T-helper 2 cell treated with Interferon-gamma antibody and Interleukin-4, amounts not matched to agents 5 μg/mL and 100 μg/mL, for 36 hours (primary cell): ENCODE results near the gene PRSS16.

Experiments used
- DNase-seq: peaks from one replicate; pipeline ENCODE4 v3.0.0; 2021; ENCODE audit warnings: low spot score
- H3K27ac Mint-ChIP-seq: one replicate; pipeline ENCODE4 v1.8.0; 2021; ENCODE audit warnings: mild to moderate bottlenecking, mixed read lengths
- H3K27me3 Mint-ChIP-seq: one replicate; pipeline ENCODE4 v1.8.0; 2021; ENCODE audit warnings: low read depth, mixed read lengths
- H3K36me3 Mint-ChIP-seq: one replicate; pipeline ENCODE4 v1.8.0; 2021; ENCODE audit warnings: low read depth, mixed read lengths
- H3K4me1 Mint-ChIP-seq: one replicate; pipeline ENCODE4 v1.8.0; 2021; ENCODE audit warnings: low read depth, mixed read lengths
- H3K4me3 Mint-ChIP-seq: one replicate; pipeline ENCODE4 v1.8.0; 2022; ENCODE audit warnings: mild to moderate bottlenecking, moderate library complexity, mixed read lengths
- H3K9me3 Mint-ChIP-seq: one replicate; pipeline ENCODE4 v1.8.0; 2021; ENCODE audit warnings: mixed read lengths

The PRSS16 gene

DNA sequence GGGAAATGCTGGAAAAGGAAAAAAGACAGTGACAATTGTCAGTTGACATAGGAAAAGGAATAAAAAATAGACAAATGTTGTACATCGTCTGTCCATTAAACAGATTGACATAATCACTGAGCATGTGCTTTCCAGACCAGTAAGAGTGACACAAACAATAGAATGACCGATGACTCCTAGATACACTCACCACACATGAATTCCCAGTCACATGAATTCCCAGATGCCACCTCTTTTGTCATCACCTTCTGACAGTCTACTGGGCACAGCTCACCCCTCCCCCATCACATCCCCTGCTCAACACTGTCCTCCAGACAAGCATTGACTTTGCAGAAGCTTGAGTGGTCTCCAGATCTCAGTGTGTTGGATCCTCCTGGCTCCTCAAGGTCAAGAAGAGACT lies 38.6 kb downstream of the PRSS16 start:
- Mint-ChIP-seq H3K27me3 (peaks cover 93% of the 10 kb centered on the region), H3K9me3 (peaks cover 39% of the 10 kb centered on the region), H3K4me3 (no peak overlapping the region)

DNA sequence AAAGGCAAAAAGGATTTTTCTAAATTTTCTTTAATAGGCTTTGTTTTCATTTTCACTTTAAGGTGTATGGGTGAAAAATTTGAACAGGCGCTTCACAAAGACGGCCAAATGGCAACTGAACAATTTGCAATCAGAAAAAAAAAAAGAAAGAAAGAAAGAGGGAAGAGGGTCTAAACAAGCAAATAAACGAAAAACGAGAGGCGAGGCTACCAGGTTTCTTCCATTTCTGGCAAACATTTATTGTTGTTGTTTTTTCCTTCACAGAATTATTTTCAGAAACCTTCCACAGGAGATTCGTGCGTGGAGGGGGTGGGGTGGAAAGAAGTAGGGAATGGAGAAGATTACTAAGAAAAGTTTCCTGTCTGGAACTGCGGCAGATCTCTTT lies 40.2 kb downstream of the PRSS16 start:
- Mint-ChIP-seq H3K9me3 (peaks cover 41% of the 10 kb centered on the region), H3K4me3 (no peak overlapping the region), H3K4me1 (peaks cover 8% of the 10 kb centered on the region), H3K27me3 (peaks cover 90% of the 10 kb centered on the region), H3K27ac (no peak overlapping the region), H3K36me3 (peaks cover 8% of the 10 kb centered on the region)
- no peak for DNase-seq

More for the DNA sequence above, 38.6 kb downstream of the PRSS16 start:
- DNase-seq: no peak
- Mint-ChIP-seq H3K36me3 (peaks cover 7% of the 10 kb centered on the region), H3K27ac (no peak overlapping the region), H3K4me1 (peaks cover 8% of the 10 kb centered on the region)

DNA sequence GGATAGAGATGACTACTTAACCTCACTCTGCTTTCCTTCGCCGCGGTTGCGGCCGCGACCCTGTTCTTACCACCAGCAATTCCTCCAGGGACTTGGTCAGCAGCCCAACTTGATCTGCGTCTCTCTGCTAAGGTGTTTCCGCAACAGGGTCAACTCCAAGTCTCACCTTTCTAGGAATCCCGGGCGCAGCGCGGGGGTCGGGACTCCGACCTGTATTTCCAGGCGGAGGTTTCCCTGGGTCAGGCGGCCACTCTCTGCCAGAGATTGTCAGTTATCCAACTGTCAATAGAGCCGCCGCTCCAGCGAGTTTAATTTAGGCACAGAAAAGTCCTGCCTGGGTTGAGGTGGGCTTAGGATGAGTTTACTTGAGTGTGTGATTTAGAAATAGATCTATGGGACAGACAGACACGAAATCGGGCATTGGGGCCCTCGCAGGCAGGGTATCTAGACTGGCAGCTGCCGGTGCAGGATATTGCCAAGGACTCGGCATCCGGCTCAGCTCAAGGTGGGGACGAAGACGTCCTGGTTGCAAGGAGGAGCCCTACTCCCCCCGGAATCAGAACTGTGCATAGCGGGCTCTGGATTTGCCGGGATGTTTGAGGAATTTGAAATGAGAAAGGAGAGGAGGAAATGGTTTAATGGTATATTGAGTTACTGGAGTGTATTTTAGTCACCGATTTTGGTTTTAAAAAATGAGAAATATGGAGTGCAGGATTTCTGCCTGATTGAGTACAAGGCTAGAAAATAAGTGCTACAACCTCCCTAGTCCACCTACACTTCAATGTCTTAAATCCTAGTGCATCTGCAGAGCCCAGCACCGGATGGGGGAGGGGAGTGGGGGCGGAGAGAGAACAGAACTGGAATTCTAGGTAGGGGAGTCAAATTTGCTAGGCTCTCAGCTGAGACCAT lies 40.9 kb downstream of the PRSS16 start:
- H3K27ac Mint-ChIP-seq: no peak overlapping the region
- peaks cover 38% of the 10 kb centered on the region for H3K9me3 Mint-ChIP-seq
- DNase-seq: no peak
- H3K27me3 Mint-ChIP-seq: peaks cover 87% of the 10 kb centered on the region
- peaks cover 5% of the 10 kb centered on the region for H3K36me3 Mint-ChIP-seq
- no peak overlapping the region for H3K4me3 Mint-ChIP-seq
- H3K4me1 Mint-ChIP-seq: peaks cover 7% of the 10 kb centered on the region

DNA sequence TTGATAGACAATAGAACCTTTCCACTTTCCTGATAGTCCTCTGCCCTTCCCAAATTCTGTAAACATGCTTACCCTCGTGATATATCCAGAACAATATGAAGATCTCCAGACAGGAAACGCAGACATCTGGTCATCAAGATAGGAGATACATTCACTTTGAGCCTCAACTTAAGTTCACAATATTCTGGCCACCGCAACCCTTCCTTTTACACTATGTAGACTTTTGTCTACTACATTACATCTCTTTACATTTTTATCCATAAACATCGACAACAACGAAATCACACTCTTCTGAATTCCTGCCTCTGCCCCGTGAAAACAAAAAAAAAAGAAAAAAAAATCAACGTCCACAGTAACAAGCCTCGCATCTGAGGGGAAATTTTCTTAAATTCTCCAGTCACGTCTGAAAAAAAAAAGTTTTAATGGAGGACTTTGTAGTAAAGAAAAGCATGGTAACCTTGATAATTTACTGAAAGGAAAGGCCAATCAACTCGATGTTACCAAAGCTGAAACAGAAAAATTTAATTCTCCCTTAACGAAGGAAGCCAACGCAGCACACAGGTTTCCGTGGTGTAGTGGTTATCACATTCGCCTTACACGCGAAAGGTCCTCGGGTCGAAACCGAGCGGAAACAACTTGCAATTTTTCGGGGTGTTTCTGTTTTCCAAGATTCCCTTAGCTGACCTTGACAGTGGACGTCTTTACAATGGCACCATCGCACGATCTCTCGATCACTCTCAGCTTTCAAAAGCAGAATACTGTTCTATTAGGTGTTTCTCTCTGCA lies 42.8 kb downstream of the PRSS16 start:
- Mint-ChIP-seq H3K9me3 (peaks cover 36% of the 10 kb centered on the region), H3K36me3 (peaks cover 2% of the 10 kb centered on the region), H3K27me3 (peaks cover 86% of the 10 kb centered on the region), H3K27ac (no peak overlapping the region), H3K4me3 (no peak overlapping the region), H3K4me1 (peaks cover 6% of the 10 kb centered on the region)
- DNase-seq: no peak

DNA sequence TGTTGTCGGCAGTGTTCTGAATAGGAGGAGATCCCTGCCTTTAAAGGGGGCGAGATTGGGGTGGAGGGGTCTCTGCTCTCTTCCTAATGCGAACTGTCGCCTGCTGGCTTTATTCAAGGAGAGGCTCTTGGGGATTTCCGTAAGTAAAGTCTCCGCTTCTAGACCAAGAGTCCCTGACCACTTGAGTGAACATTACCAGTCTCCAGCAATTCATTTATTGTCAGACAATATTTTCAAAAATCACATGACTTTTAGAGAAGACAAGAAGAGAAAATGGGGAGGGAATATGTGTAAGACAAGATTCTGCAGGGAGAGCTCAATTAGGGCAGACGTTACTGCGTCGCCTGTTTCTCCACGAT lies 43.3 kb downstream of the PRSS16 start:
- no peak for DNase-seq
- peaks cover 2% of the 10 kb centered on the region for H3K36me3 Mint-ChIP-seq
- H3K9me3 Mint-ChIP-seq: peaks cover 41% of the 10 kb centered on the region
- no peak overlapping the region for H3K27ac Mint-ChIP-seq
- H3K4me3 Mint-ChIP-seq: no peak overlapping the region
- peaks cover 86% of the 10 kb centered on the region for H3K27me3 Mint-ChIP-seq
- peaks cover 10% of the 10 kb centered on the region for H3K4me1 Mint-ChIP-seq

DNA sequence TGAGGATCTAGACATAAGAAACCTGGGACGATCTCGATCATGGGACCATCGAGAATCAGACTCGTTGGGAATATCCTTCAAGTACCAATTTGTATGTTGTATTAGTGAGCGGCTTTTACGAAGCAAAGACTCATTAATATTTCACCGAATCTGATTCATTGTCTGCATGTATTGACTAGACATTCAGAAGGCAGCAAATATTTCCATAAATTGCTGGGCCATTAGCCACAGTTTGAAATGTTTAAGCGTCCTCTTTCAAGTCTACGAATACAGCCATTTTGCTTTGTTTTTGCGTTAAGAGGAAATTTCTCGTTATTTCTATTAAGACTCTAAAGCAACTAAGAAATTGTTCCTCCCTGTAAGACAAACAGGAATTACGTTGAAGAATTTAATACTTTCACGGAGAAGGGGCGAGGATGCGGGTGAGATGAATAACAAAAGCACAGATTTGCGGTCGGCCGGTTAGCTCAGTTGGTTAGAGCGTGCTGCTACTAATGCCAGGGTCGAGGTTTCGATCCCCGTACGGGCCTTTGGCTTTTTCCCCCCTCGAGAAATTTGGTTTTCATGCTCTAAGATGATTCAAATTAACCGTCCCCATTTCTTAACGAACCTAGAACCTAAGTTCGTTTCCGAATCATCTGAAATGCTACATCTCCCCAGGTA lies 46.1 kb downstream of the PRSS16 start:
- H3K4me3 Mint-ChIP-seq: no peak overlapping the region
- H3K27me3 Mint-ChIP-seq: peaks cover 83% of the 10 kb centered on the region
- no peak for DNase-seq
- H3K4me1 Mint-ChIP-seq: peaks cover 13% of the 10 kb centered on the region
- peaks cover 2% of the 10 kb centered on the region for H3K36me3 Mint-ChIP-seq
- H3K27ac Mint-ChIP-seq: peak overlapping the region; percentile 9
- H3K9me3 Mint-ChIP-seq: peaks cover 42% of the 10 kb centered on the region

DNA sequence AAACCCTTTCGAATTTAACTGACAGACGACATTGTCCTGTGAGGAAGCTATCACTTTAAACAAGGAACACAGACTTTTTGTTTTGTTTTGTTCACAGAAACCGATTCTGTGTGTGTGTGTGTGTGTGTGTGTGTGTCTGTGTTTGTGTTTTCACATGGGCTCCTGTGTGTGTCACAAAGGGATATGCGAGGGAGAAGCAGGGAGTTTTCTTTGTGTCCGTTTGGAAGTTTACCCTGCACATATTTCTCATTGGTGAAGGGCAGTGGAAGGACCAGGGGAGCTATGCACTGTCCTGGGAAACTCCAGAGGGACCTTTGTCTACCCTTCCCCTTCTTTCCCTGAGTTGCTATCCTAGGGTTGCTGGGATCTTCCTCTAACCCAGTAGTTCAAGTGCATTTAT lies 46.9 kb downstream of the PRSS16 start:
- DNase-seq: no peak
- Mint-ChIP-seq H3K9me3 (peaks cover 39% of the 10 kb centered on the region), H3K27ac (no peak overlapping the region), H3K27me3 (peaks cover 76% of the 10 kb centered on the region), H3K36me3 (peaks cover 2% of the 10 kb centered on the region), H3K4me1 (peaks cover 13% of the 10 kb centered on the region), H3K4me3 (no peak overlapping the region)

DNA sequence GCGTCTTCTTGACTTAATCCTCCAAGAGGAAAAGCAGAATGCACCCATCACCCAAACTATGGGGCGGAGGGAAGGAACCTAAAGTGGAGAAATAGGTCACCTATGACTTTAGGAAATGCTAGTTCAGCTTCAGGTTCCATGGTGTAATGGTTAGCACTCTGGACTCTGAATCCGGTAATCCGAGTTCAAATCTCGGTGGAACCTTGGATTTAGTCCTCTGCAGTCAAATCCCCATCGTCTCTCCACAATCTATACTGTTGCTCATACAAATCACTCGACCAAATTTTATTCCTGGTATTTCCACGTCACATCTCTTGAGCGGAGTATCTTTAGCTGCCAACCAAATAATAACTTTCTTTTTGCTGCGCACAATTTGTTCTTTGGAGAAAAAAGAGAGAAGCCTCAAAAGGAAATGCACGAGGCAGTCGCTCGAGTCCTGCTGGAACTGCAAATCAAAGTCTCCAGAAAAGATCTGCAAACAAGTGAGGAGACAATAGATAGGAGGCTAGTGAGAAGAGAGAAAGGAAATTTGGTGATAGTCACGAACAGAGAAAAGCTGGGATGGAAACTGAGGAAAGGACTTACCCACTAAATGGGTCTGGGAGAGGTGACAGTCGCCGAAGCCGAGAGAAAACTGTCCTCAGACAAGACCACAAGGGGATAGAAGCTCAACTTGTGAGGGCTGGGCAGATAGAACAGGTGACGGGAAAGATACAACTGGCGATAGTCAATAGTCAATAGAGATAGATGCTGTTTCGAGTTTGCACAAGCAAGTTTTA lies 48.0 kb downstream of the PRSS16 start:
- Mint-ChIP-seq H3K9me3 (peaks cover 39% of the 10 kb centered on the region), H3K4me3 (peak overlapping the region; percentile 10), H3K36me3 (peaks cover 2% of the 10 kb centered on the region), H3K4me1 (peaks cover 9% of the 10 kb centered on the region), H3K27ac (peak overlapping the region; percentile 3), H3K27me3 (peaks cover 69% of the 10 kb centered on the region)
- DNase-seq: no peak

DNA sequence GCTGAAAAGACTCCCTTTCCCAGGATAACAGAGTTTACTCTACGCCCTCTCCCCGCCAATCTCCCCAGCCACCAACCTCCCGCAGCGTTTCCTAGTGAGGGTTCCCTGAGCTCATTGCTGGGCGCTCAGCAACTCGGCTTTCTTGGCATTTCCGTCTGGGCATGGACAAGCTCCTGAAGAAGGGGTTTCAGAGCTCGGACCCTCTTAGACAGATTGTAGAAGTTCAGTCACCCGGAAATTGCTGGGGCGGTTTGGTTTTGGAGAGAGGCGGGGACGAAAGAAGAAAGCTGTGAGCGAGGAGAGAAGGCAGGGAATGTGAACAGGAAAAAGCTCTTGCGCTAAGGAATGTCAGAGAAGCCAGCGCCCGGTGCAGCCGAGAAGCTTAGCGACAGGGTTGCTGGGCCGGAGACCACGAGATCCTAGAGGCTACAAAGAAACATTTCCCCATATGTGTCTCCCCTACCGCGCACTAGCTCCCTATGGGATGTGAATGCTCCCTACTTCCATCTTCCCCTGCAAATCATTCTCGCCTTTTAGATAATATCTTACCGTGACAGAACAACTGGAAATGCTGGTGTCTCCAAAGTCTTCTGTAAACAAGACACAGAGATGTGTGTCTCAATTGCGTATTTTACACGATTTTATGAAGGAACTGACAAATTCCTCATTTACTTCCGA lies 48.7 kb downstream of the PRSS16 start:
- Mint-ChIP-seq H3K27ac (peak overlapping the region; percentile 28), H3K27me3 (peaks cover 65% of the 10 kb centered on the region), H3K4me3 (no peak overlapping the region), H3K36me3 (peaks cover 2% of the 10 kb centered on the region), H3K9me3 (peaks cover 31% of the 10 kb centered on the region), H3K4me1 (peaks cover 9% of the 10 kb centered on the region)
- no peak for DNase-seq

DNA sequence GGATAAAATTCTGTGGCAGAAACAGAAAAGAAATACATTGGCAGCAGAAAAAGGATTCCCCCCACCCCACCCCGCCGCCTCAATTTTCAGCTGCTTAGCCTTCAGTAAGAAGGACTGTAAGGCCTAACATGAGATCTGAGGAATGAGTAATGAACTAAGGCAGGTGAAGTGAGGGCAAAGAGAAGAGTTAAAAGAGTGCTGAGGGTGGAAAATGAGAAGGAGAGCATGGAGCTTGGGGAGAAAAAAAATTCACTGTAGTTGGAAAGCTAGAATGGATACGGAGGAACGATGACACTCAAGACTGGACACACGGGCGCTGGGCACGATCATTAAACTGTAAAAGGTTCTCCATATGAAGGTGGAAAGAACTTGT lies 50.0 kb downstream of the PRSS16 start:
- Mint-ChIP-seq H3K27me3 (peaks cover 63% of the 10 kb centered on the region), H3K4me1 (peaks cover 9% of the 10 kb centered on the region), H3K4me3 (no peak overlapping the region), H3K36me3 (no peaks in the 10 kb centered on the region), H3K9me3 (peaks cover 25% of the 10 kb centered on the region), H3K27ac (peak overlapping the region; percentile 13)
- DNase-seq: no peak

DNA sequence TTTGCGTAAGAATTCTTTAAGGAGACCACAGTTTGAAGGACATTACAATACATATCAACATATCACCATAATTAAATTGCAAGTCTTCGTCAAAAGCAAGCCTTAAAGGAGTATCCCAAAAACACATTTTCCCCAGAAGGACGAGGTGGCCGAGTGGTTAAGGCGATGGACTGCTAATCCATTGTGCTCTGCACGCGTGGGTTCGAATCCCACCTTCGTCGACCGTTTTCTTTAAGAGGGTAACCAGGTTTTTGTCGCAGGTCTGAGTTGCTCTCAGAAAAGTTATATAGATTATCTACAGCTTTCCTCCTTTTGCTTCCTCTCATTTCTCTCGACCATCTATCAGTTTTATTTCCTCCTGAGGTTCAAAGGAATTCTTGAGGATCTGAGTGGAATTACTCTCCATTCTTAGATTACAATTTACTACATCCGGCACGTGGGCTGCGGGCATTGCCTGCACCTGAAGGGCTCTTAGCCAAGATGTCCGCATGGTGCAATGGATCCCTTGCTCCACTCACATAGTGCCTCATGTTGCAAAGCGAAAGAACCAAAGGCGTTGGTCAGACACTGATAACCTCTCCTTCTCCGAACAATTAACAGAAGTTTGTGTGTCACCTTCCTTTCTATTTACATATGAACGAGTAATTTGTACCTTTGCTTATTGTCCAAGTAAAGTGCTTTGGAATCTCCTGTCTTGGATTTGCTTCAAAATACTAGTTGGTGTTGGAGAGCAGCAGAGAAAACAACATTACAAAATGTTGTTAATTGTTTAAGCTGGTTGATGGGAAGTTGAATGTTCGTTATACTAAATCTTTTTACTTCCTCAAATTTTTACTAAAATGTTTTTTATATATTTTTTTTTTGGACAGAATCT lies 50.6 kb downstream of the PRSS16 start:
- peaks cover 27% of the 10 kb centered on the region for H3K9me3 Mint-ChIP-seq
- DNase-seq: no peak
- H3K4me3 Mint-ChIP-seq: no peak overlapping the region
- peak overlapping the region; percentile 13 for H3K27ac Mint-ChIP-seq
- H3K36me3 Mint-ChIP-seq: no peaks in the 10 kb centered on the region
- peaks cover 67% of the 10 kb centered on the region for H3K27me3 Mint-ChIP-seq
- H3K4me1 Mint-ChIP-seq: peaks cover 9% of the 10 kb centered on the region

DNA sequence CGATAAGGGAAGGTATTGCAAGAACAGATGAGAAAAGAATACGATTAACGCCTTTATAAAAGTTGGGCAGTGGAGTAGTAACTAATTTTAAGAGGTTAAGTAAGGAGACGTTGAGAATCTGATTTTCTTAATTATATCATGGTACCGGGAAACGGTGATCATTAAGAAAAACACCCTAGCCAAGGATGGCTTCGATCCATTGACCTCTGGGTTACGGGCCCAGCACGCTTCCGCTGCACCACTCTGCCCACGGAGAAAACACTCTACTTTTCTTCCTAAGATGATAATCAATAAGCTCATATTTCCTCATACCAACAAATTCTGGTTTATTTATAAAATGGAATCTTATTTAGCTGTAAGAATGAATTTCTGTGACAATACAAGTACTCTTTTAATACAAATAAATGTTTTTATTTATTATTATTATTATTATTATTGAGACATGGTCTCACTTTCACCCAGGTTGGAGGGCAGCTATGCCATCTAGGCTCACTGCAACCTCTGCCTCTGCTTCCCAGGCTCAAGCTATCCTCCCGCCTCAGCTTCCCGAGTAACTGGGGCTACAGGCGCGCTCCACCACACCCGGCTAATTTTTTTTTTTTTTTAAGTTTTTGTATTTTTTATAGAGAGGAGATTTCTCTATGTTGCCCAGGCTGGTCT lies 56.2 kb downstream of the PRSS16 start:
- Mint-ChIP-seq H3K9me3 (peaks cover 5% of the 10 kb centered on the region), H3K27ac (no peak overlapping the region), H3K27me3 (peaks cover 46% of the 10 kb centered on the region), H3K4me1 (no peaks in the 10 kb centered on the region), H3K36me3 (no peaks in the 10 kb centered on the region), H3K4me3 (no peak overlapping the region)
- no peak for DNase-seq
